ENCODE measurements around the gene ATF2. TPM values are rescaled to one million over a fixed set of nuclear protein-coding genes. Genes with fewer than 3 reads are reported as not detected.

Gene ATF2
- total RNA-seq, 1 donor from 2014 or later = 91.3 TPM

- Mint-ChIP-seq H3K4me3 (ENCODE audit: unreplicated experiment) (no peak overlapping the region), H3K9me3 (ENCODE audit: unreplicated experiment) (peaks cover 3% of the 10 kb centered on the region), H3K4me1 (ENCODE audit: low read depth, unreplicated experiment) (peaks cover 2% of the 10 kb centered on the region), H3K27ac (ENCODE audit: unreplicated experiment) (no peak overlapping the region), H3K36me3 (ENCODE audit: unreplicated experiment) (peaks cover 13% of the 10 kb centered on the region), H3K27me3 (ENCODE audit: unreplicated experiment) (no peaks in the 10 kb centered on the region)
- no peak for TF ChIP-seq CTCF (IDR thresholded peaks at IDR 0.05; ENCODE audit: partially characterized antibody, unreplicated experiment)
- no peak for DNase-seq
Observed at GRCh38 chr2:175062787-175063585, 105.0 kb downstream of the ATF2 start.

- Mint-ChIP-seq H3K36me3 (ENCODE audit: unreplicated experiment) (no peaks in the 10 kb centered on the region), H3K4me1 (ENCODE audit: low read depth, unreplicated experiment) (peaks cover 2% of the 10 kb centered on the region), H3K27ac (ENCODE audit: unreplicated experiment) (no peak overlapping the region), H3K27me3 (ENCODE audit: unreplicated experiment) (no peaks in the 10 kb centered on the region), H3K4me3 (ENCODE audit: unreplicated experiment) (no peak overlapping the region), H3K9me3 (ENCODE audit: unreplicated experiment) (no peaks in the 10 kb centered on the region)
- TF ChIP-seq CTCF (IDR thresholded peaks at IDR 0.05; ENCODE audit: partially characterized antibody, unreplicated experiment) = no peak
- no peak for DNase-seq
Observed at GRCh38 chr2:175057078-175057685, 110.8 kb downstream of the ATF2 start.

GRCh38 chr2:175055993-175056392 lies 112.0 kb downstream of the ATF2 start:
- H3K9me3 Mint-ChIP-seq (ENCODE audit: unreplicated experiment) = no peaks in the 10 kb centered on the region
- H3K4me1 Mint-ChIP-seq (ENCODE audit: low read depth, unreplicated experiment) = peaks cover 2% of the 10 kb centered on the region
- no peak for TF ChIP-seq CTCF (IDR thresholded peaks at IDR 0.05; ENCODE audit: partially characterized antibody, unreplicated experiment)
- DNase-seq = no peak
- no peak overlapping the region for H3K4me3 Mint-ChIP-seq (ENCODE audit: unreplicated experiment)
- no peaks in the 10 kb centered on the region for H3K36me3 Mint-ChIP-seq (ENCODE audit: unreplicated experiment)
- no peak overlapping the region for H3K27ac Mint-ChIP-seq (ENCODE audit: unreplicated experiment)
- no peaks in the 10 kb centered on the region for H3K27me3 Mint-ChIP-seq (ENCODE audit: unreplicated experiment)

- Mint-ChIP-seq H3K27me3 (ENCODE audit: unreplicated experiment) (no peaks in the 10 kb centered on the region), H3K4me1 (ENCODE audit: low read depth, unreplicated experiment) (peaks cover 2% of the 10 kb centered on the region), H3K36me3 (ENCODE audit: unreplicated experiment) (no peaks in the 10 kb centered on the region), H3K9me3 (ENCODE audit: unreplicated experiment) (no peaks in the 10 kb centered on the region), H3K4me3 (ENCODE audit: unreplicated experiment) (no peak overlapping the region), H3K27ac (ENCODE audit: unreplicated experiment) (no peak overlapping the region)
- no peak for TF ChIP-seq CTCF (IDR thresholded peaks at IDR 0.05; ENCODE audit: partially characterized antibody, unreplicated experiment)
- no peak for DNase-seq
Observed at GRCh38 chr2:175054340-175054739, 113.7 kb downstream of the ATF2 start.

GRCh38 chr2:175049661-175050060 lies 118.3 kb downstream of the ATF2 start:
- Mint-ChIP-seq H3K27ac (ENCODE audit: unreplicated experiment) (no peak overlapping the region), H3K9me3 (ENCODE audit: unreplicated experiment) (no peaks in the 10 kb centered on the region), H3K27me3 (ENCODE audit: unreplicated experiment) (peaks cover 2% of the 10 kb centered on the region), H3K4me1 (ENCODE audit: low read depth, unreplicated experiment) (no peaks in the 10 kb centered on the region), H3K36me3 (ENCODE audit: unreplicated experiment) (no peaks in the 10 kb centered on the region), H3K4me3 (ENCODE audit: unreplicated experiment) (no peak overlapping the region)
- no peak for DNase-seq
- TF ChIP-seq CTCF (IDR thresholded peaks at IDR 0.05; ENCODE audit: partially characterized antibody, unreplicated experiment) = no peak

Data from glutamatergic neuron (in vitro differentiated cells).